Spleen (tissue), 11 donors: ENCODE data around the gene DNER. TPM values are rescaled to one million over a fixed set of nuclear protein-coding genes. Genes with fewer than 3 reads are reported as not detected.
A peak's percentile ranks its signal among the peaks of the same experiment; 100 is the strongest.

Experiments used
- DNase-seq: peaks from one replicate; pipeline ENCODE4 v3.0.0-alpha.2; 2020
- H3K27ac ChIP-seq, 8 donors: fragments of 200-600 bp; sonication (generic) in 7 of 8; 1 replicate in 4 of 8; 2 replicates in 4 of 8; pipeline versions ENCODE4 v1.5.0 to v1.8.0; 2016 to 2021; ENCODE audit warnings: inconsistent platforms in 4 of 8, mild to moderate bottlenecking in 4 of 8, moderate library complexity in 1 of 8
- H3K27me3 ChIP-seq, 7 donors: fragments of 200-600 bp; sonication (generic) in 6 of 7; replicated peaks in 1 of 7; 1 replicate in 4 of 7; 2 replicates in 3 of 7; pipeline versions ENCODE4 v1.5.0 to v1.8.0; 2016 to 2021; ENCODE audit warnings: inconsistent platforms in 3 of 7, mild to moderate bottlenecking in 1 of 7
- H3K36me3 ChIP-seq, 6 donors: fragments of 200-600 bp; sonication (generic) in 5 of 6; 1 replicate in 4 of 6; 2 replicates in 2 of 6; pipeline versions ENCODE4 v1.5.0 to v1.8.0; 2016 to 2021; ENCODE audit warnings: inconsistent platforms in 2 of 6
- H3K4me1 ChIP-seq, 6 donors: fragments of 200-600 bp; sonication (generic) in 5 of 6; 1 replicate in 3 of 6; 2 replicates in 3 of 6; pipeline versions ENCODE4 v1.5.0 to v1.8.0; 2016 to 2021; ENCODE audit warnings: inconsistent platforms in 3 of 6
- H3K4me3 ChIP-seq, 8 donors: fragments of 200-600 bp; sonication (generic) in 7 of 8; 1 replicate in 4 of 8; 2 replicates in 4 of 8; pipeline versions ENCODE4 v1.5.0 to v1.8.0; 2016 to 2021; ENCODE audit warnings: inconsistent platforms in 4 of 8, mild to moderate bottlenecking in 4 of 8, moderate library complexity in 2 of 8
- H3K9me3 ChIP-seq, 8 donors: fragments of 200-600 bp; sonication (generic) in 7 of 8; 1 replicate in 4 of 8; 2 replicates in 4 of 8; pipeline versions ENCODE4 v1.5.0 to v1.8.0; 2016 to 2021; ENCODE audit warnings: inconsistent platforms in 4 of 8
- POLR2A ChIP-seq, 3 donors: fragments of 450-650 bp; IDR thresholded peaks; one replicate each; pipeline ENCODE4 v1.5.1; 2017; ENCODE audit warnings: antibody characterized with exemption in 3 of 3, mild to moderate bottlenecking in 1 of 3
- POLR2AphosphoS5 ChIP-seq, 3 donors: sonication (generic); formaldehyde crosslinking; IDR thresholded peaks; one replicate each; pipeline ENCODE4 v1.5.1; 2017; ENCODE audit warnings: antibody characterized with exemption in 3 of 3
- WGBS, 5 donors: extraction: QIAGEN DNeasy Blood & Tissue Kit in 3 of 5; methylation state at CpG; one replicate each; pipeline versions ENCODE4 v1.1.5 to v1.1.7; 2013 to 2018; 5-methylcytosine and 5-hydroxymethylcytosine counted together
- intact Hi-C: fragments of 100-400 bp; cut with DNase I; formaldehyde crosslinking; loops from one replicate; pipeline ENCODE4 v1.15.0; 2023; ENCODE audit warnings: low total_unique reads
- polyA plus RNA-seq, 3 donors: library from polyadenylated mRNA; stranded (reverse); fragments of 200-250 nt; gene quantifications; one replicate each; pipeline ENCODE4 v1.2.1, GENCODE V29; 2013
- total RNA-seq, 7 donors: library from RNA; depleted of rRNA in 3 of 7; stranded (reverse); fragments of >200 nt in 3 of 7; fragmentation: NEBNext Ultra II Directional in 4 of 7; extraction: Animal tissue kit (Norgen Biotek cat#: 25700) in 4 of 7; gene quantifications; one replicate each; pipeline versions ENCODE4 v1.1.0 to v1.2.1, GENCODE V29; 2016 to 2021
- TF ChIP-seq, protein P1 (sequence below), 11 experiments: fragments of 200-600 bp in 7 of 11; fragments of 450-650 bp in 4 of 11; sonication (generic) in 4 of 11; IDR thresholded peaks in 8 of 11; conservative IDR thresholded peaks in 3 of 11; 1 replicate in 7 of 11; 2 replicates in 4 of 11; pipeline versions ENCODE4 v1.4.0 to v1.8.0; 2016 to 2021; ENCODE audit warnings: antibody characterized with exemption in 11 of 11, inconsistent platforms in 4 of 11, mild to moderate bottlenecking in 1 of 11
- donor health status: healthy with polysubstance abuse.
- donor health status: DM: no; HTN: no; CAD: no; lungs with moderate emphysema.
- donor health status: DM: no; HTN: no; CAD: no.
- donor health status: Bipolar disorder and iron deficiency.
- donor health status: healthy.
- donor health status: DM: no; HTN: no; CAD: no.
- donor health status: DM: yes; HTN: yes; CAD: no.

Gene DNER
- total and polyA plus RNA-seq, 10 donors: 0.03 to 0.58 (median 0.26) TPM; not detected in 3

DNA sequence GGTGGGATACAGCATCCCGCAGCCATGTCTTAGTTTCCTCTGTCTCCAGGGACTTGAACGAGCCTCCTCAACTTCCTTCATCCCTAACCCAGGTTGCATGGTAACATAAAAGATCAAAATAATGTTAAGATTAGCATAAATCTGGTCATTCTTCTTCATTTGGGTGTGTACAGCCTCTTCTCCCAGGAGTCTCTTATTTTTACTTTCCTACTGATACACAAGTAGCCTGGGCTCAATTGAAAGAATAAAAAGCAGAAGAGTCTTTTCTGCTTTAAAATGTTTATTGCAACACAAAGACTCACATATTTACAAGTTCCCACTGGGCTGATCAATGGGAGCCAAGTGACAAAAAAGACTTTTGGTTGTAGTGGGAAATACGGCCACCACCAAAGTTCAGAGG lies 305.4 kb downstream of the DNER start:
- TF ChIP-seq POLR2AphosphoS5 (IDR thresholded peaks at IDR 0.05) (no peak), POLR2A (IDR thresholded peaks at IDR 0.05) (no peak)
- TF ChIP-seq, protein P1, sequence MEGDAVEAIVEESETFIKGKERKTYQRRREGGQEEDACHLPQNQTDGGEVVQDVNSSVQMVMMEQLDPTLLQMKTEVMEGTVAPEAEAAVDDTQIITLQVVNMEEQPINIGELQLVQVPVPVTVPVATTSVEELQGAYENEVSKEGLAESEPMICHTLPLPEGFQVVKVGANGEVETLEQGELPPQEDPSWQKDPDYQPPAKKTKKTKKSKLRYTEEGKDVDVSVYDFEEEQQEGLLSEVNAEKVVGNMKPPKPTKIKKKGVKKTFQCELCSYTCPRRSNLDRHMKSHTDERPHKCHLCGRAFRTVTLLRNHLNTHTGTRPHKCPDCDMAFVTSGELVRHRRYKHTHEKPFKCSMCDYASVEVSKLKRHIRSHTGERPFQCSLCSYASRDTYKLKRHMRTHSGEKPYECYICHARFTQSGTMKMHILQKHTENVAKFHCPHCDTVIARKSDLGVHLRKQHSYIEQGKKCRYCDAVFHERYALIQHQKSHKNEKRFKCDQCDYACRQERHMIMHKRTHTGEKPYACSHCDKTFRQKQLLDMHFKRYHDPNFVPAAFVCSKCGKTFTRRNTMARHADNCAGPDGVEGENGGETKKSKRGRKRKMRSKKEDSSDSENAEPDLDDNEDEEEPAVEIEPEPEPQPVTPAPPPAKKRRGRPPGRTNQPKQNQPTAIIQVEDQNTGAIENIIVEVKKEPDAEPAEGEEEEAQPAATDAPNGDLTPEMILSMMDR (IDR thresholded peaks at IDR 0.05 in 8 of 11, conservative IDR thresholded peaks at IDR 0.05 in 3 of 11): no peak
- Histone ChIP-seq H3K9me3 (no peaks in the 10 kb centered on the region), H3K4me3 (no peak overlapping the region), H3K4me1 (peaks cover 0 to 13% (median 0%) of the 10 kb centered on the region in 6 donors), H3K27ac (peak overlapping the region in 1 of 8 donors; percentile 44), H3K27me3 (no peaks in the 10 kb centered on the region), H3K36me3 (no peaks in the 10 kb centered on the region)
- intact Hi-C loops: no loop called here
- 59 to 78% (median 67%) methylated on average over 3 of the region's 3 CpGs for WGBS, 5 donors
- no peak for DNase-seq

DNA sequence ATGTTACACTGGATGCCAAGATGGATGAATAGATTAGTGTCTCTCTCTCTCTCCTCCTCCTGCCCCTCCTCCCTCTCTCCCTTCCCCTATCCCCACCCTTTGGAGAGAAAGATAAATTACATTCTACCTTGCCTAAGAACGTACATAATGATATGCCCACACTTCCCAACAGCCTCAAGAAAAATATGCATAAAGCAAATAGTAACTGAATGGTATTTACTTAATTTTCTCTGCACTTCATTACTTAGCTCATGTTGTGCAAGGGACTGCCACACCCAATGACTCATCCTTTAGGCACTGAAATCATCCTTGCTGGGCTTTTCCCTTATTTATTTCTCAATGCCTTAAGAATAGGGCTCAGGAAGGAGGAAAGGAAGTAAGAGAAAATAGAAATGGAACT lies 306.0 kb downstream of the DNER start:
- DNase-seq: no peak
- TF ChIP-seq POLR2AphosphoS5 (IDR thresholded peaks at IDR 0.05): no peak
- TF ChIP-seq, protein P1 (IDR thresholded peaks at IDR 0.05 in 8 of 11, conservative IDR thresholded peaks at IDR 0.05 in 3 of 11): no peak
- Histone ChIP-seq H3K27ac (peak overlapping the region in 1 of 8 donors; percentile 44), H3K4me3 (no peak overlapping the region), H3K36me3 (no peaks in the 10 kb centered on the region), H3K9me3 (no peaks in the 10 kb centered on the region), H3K4me1 (peaks cover 0 to 13% (median 0%) of the 10 kb centered on the region in 6 donors), H3K27me3 (no peaks in the 10 kb centered on the region)
- WGBS, 5 donors: 32 to 62% (median 42%) methylated on average over 1 of the region's 1 CpG
- intact Hi-C loops: no loop called here

GRCh38 chr2:229407170-229407569 lies 307.2 kb downstream of the DNER start:
- Histone ChIP-seq H3K36me3 (no peaks in the 10 kb centered on the region), H3K9me3 (no peaks in the 10 kb centered on the region), H3K4me1 (peaks cover 0 to 13% (median 0%) of the 10 kb centered on the region in 6 donors), H3K27ac (no peak overlapping the region), H3K4me3 (no peak overlapping the region), H3K27me3 (no peaks in the 10 kb centered on the region)
- intact Hi-C loops: no loop called here
- WGBS, 5 donors: 75 to 86% (median 75%) methylated on average over 13 of the region's 13 CpGs
- TF ChIP-seq, protein P1 (IDR thresholded peaks at IDR 0.05 in 8 of 11, conservative IDR thresholded peaks at IDR 0.05 in 3 of 11): no peak
- TF ChIP-seq POLR2AphosphoS5 (IDR thresholded peaks at IDR 0.05): peak in 1 of 3 donors; percentile 7
- no peak for DNase-seq

- TF ChIP-seq, protein P1 (IDR thresholded peaks at IDR 0.05 in 8 of 11, conservative IDR thresholded peaks at IDR 0.05 in 3 of 11): no peak
- TF ChIP-seq POLR2AphosphoS5 (IDR thresholded peaks at IDR 0.05) (no peak), POLR2A (IDR thresholded peaks at IDR 0.05) (no peak)
- H3K9me3 ChIP-seq: no peaks in the 10 kb centered on the region
- no peak overlapping the region for H3K4me3 ChIP-seq
- DNase-seq: no peak
- intact Hi-C loops: no loop called here
- peaks cover 0 to 13% (median 0%) of the 10 kb centered on the region in 6 donors for H3K4me1 ChIP-seq
- no peaks in the 10 kb centered on the region for H3K27me3 ChIP-seq
- WGBS, 5 donors: 85 to 92% (median 86%) methylated on average over 5 of the region's 5 CpGs
- H3K36me3 ChIP-seq: no peaks in the 10 kb centered on the region
- H3K27ac ChIP-seq: no peak overlapping the region
These were observed 308.6 kb downstream of the DNER start for GRCh38 chr2:229405796-229406195.
